GM19452 (cell line): ENCODE data around the gene CDHR2.
"Not testable (repeated sequence)": the region's sequence is repeated elsewhere in the genome, so short reads cannot be mapped to it uniquely, and the experiment has no call there.

Experiments used
- ATAC-seq: cut with Tn5 transposase; IDR thresholded peaks from one replicate; pipeline ENCODE4 v1.9.1; 2021; ENCODE audit not compliant: unreplicated experiment

Gene CDHR2

DNA sequence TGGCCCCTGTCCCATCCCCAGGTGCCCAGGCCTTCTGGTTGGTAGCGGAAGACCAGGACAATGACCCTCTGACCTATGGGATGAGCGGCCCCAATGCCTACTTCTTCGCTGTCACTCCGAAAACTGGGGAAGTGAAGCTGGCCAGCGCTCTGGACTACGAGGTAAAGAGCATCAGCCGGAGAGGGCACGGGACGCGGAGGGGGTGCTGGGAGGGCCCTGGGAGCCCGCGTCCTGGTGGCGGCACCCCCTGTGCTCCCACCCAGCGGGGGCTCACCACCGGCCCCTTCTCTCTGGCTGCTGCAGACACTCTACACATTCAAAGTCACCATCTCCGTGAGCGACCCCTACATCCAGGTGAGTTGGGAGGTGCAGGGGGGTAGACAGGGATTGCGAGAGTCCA is 19.5 kb downstream of the CDHR2 start:
- no peak for ATAC-seq

DNA sequence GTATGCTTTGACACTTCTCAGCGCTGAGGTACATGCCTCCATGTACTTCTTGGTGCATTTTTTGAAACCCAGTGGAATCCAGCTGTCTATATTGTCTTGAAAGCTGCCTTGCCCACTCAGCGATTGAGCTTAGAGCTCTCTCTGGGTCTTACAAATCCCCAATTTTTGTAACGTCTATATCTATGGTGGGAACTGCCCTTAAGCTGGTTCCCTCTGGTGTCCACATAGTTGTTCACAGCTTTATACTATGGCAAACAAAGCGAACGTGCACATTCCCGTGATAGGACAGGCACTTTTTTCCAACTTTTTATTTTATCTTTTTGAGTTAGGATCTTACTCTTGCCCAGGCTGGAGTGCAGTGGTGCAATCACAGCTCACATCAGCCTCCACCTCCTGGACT is 20.9 kb downstream of the CDHR2 start:
- no peak for ATAC-seq

GRCh38 chr5:176573564-176574296 is 24.6 kb downstream of the CDHR2 start:
- ATAC-seq = peak; percentile 55

- no peak for ATAC-seq
Observed at GRCh38 chr5:176574297-176574591, 25.1 kb downstream of the CDHR2 start.

DNA sequence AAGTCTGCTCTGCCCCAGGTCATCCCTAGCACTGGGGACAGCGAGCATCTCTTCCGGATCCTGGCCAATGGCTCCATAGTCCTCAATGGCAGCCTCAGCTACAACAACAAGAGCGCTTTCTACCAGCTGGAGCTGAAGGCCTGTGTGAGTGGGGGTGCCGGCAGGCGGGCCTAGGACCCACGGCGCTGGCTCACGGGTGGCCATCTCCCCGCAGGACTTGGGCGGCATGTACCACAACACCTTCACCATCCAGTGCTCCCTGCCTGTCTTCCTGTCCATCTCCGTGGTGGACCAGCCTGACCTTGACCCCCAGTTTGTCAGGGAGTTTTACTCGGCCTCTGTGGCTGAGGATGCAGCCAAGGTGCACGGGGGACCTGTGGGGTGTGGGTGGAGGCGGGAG is 25.9 kb downstream of the CDHR2 start:
- ATAC-seq = no peak

DNA sequence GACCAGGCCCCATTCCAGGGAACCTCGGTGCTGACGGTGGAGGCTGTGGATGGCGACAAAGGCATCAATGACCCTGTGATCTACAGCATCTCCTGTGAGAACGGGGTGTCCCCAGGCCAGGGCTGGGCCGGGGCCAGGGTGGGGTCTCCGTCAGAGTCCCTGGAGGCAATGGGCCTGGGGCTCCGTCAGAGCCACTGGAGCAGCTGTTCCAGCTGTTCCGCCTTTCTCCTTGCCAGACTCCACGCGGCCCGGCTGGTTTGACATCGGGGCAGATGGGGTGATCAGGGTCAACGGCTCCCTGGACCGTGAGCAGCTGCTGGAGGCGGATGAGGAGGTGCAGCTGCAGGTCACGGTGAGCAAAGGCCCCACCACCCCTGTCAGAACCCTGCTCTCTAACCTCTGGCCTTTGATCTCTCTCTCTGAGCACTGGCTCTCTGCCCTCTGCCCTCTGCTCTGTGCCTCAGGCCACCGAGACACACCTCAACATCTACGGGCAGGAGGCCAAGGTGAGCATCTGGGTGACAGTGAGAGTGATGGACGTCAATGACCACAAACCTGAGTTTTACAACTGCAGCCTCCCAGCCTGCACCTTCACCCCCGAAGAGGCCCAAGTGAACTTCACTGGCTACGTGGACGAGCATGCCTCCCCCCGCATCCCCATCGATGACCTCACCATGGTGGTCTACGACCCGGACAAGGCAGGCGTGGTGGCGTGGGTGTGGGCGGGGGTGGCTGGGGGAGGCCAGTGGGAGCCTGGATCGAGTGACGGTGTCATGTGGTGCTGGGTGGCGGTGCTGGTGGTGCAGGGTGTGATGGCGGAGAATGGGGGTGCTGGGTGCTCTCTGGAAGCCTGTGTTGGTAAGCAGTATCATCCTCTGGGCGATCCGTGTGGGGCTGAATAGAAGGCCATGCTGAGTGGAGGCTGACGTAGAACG is 26.6 kb downstream of the CDHR2 start:
- no peak for ATAC-seq

DNA sequence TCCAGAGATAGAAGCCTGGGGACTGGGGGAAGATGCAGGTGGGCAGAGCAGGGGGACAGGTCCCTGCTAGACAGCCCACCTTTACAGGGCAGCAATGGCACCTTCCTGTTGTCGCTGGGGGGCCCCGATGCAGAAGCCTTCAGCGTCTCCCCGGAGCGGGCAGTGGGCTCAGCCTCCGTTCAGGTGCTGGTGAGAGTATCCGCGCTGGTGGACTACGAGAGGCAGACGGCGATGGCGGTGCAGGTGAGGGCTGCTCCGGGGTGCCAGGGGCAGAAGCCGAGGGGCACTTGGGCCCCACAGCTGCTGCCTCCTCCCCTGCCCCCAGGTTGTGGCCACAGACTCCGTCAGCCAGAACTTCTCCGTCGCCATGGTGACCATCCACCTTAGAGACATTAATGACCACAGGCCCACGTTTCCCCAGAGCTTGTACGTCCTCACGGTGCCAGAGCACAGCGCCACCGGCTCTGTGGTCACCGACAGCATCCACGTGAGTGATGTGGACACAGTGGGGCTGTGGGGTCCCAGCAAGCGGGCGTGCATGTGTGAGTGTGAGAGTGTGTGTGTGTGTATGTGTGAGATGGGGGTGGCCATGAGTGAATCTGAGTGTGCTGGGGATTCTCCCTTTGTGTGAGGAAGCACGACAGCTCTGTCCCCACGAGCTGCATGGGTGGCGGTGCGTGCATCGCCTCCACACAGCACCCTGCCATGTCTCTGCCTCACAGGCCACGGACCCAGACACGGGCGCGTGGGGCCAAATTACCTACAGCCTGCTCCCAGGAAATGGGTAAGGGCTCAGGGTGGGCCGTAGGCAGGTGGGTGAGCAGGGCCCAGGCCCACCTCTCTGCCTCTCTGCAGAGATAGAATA is 28.4 kb downstream of the CDHR2 start:
- ATAC-seq = no peak

DNA sequence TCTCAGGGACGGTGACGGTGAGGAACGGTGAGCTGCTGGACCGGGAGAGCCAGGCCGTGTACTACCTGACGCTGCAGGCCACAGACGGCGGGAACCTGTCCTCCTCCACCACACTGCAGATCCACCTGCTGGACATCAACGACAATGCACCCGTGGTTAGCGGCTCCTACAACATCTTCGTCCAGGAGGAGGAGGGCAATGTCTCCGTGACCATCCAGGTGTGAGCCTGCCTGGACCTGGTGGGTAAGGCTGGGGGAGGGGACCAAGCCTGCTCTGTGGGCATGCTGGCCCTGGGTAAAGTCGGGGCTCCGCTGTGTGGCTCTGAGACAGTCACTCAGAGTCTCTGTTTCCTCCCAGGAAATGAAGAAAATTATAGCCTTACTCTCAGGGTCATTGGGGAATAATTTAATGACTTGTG is 29.3 kb downstream of the CDHR2 start:
- no peak for ATAC-seq

GRCh38 chr5:176579323-176579722 is 30.2 kb downstream of the CDHR2 start:
- ATAC-seq = no peak

GRCh38 chr5:176581361-176581760 is 32.2 kb downstream of the CDHR2 start:
- no peak for ATAC-seq

DNA sequence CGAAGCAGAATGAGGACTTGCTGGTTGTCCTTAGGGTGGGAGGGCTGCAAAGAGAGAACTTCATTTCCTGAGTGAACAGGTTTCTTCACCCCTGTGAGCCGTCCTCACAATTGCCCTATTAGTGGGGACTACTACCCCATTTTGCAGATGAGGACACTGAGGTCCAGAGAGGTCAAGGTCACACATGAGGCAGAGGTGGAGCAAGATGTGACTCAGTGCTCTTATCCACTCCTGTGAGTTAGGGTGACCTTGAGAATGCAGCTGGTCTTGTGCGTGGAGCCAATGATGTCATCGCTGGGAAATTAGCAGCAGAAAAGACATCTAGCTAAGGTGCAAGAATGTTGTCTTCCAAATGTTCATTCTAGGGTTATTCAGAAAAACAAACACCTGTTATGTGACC is 33.9 kb downstream of the CDHR2 start:
- ATAC-seq = no peak

GRCh38 chr5:176587398-176587797 is 38.3 kb downstream of the CDHR2 start:
- ATAC-seq = no peak

DNA sequence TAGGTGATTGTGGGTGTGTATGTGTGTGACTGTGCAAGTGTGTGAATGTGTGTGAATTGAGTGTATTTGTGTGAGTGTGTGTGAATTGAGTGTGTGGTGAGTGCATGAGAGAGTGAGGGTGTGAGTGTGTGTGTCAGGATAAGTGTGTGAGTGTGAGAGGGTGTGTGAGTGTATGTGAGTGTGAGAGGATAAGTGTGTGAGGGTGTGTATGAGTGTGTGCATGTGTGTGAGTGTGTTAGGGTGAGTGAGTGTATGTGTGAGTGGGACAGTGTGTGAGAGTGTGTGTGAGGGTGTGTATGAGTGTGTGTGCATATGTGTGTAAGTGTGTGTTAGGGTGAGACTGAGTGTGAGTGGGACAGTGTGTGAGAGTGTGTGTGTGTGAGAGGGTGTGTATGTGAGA is 39.2 kb downstream of the CDHR2 start:
- ATAC-seq = no peak

DNA sequence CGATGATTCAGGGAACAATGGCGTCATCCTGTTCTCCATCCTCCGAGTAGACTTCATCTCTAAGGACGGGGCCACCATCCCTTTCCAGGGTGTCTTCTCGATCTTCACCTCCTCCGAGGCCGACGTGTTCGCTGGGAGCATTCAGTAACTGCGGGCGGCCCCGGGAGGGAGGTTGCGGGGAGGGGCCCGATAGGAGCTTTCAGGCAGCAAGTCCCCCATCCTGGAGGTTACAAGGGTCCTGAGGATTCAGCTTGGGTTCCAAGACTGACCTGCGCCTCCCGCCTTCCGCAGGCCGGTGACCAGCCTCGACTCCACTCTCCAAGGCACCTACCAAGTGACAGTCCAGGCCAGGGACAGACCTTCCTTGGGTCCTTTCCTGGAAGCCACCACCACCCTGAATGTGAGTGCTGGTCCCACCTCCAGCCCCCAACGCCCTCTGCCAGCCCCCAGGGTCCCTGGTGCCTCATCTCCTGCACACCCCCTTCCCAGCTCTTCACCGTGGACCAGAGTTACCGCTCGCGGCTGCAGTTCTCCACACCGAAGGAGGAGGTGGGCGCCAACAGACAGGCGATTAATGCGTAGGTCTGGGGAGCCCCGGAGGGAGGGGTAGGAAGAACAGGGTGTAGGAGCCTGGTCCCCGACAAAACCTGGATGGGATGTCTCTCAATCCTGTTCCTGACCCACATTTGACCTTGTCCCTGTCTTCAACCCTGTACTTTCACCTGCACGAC is 40.1 kb downstream of the CDHR2 start:
- no peak for ATAC-seq

- no peak for ATAC-seq
Observed at GRCh38 chr5:176590035-176590717, 41.0 kb downstream of the CDHR2 start.

DNA sequence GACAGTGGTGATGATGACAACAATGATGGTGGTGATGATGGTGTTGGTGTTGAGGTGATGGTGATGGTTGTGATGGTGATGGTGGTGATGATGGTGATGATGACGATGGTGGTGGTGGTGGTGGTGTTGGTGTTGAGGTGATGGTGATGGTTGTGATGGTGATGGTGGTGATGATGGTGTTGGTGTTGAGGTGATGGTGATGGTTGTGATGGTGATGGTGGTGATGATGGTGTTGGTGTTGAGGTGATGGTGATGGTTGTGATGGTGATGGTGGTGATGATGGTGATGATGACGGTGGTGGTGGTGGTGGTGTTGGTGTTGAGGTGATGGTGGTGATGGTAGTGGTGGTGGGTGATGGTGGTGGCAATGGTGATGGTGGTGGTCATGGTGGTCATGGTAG is 42.5 kb downstream of the CDHR2 start:
- ATAC-seq = not testable (repeated sequence)

DNA sequence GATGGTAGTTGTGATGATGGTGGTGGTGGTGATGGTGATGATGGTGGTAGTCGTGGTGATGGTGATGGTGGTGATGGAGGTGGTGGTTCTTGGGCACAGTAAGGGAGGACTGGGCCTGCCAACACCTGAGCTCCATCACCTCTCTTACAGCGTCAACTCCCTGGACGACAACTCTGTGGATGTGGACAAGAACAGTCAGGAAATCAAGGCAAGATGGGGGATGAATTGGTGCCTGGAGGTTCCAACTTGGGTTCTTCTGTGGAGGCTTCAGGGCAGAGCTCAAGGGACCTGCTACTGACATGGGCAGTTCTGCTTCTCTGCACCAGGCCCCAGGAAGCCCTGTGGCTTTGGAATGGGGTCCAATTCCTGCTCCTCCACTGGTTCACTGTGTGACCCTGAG is 43.4 kb downstream of the CDHR2 start:
- no peak for ATAC-seq

DNA sequence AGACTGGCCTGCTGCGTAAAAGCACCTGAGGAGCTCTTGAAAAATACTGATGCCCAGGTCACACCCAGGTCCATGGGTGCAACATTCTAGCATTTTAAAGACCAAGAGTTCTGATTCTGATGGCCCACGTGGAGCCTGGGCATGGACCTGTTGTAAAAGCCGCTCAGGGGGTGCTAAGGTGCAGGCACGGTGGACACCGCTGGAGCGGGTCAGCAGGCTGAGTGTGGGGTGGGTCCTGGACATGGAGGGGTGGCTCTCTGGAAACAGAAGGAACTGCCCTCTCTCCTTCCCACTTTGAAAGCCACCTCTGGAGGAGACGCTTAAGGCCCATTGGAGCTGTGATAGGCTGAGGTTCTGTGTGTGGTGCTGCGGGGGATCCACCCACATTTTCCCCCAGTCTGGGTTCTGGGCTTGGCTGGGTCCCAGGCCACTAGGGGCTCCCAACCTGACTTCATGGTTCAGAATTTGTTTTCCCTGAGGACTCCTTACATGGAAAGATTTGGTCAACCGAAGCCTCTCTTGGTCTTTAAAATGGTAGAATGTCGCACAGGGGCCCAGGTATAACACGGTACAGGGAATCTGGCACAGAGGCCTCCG is 44.2 kb downstream of the CDHR2 start:
- no peak for ATAC-seq

DNA sequence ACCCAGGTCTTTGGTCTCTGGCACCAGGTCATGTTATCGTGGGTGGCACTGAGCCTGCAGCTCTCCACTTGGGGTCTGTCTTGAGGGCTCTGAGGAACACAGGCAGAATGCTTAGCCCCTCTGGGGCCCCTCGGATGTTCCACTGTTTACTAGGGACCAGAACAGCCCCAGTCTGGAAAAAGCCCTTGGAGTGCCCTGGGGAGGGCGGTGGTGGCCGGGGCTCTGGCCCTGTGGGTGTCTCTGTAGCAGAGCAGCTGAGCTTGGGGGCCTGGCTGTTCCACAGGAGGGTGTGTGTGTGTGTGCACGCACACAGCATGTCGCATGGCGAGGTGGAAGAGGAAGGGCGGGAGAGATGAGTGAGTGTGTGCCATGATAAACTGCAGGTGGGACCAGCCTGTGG is 45.4 kb downstream of the CDHR2 start:
- no peak for ATAC-seq

- no peak for ATAC-seq
Observed at GRCh38 chr5:176595386-176595943, 46.3 kb downstream of the CDHR2 start.
